GM21381 (cell line): Measurements from ENCODE around the gene EFCAB8.
"Not testable (repeated sequence)": the region's sequence is repeated elsewhere in the genome, so short reads cannot be mapped to it uniquely, and the experiment has no call there.

Experiments used
- ATAC-seq: cut with Tn5 transposase; IDR thresholded peaks from one replicate; pipeline ENCODE4 v1.9.1; 2021; ENCODE audit warnings: mild to moderate bottlenecking, moderate library complexity; ENCODE audit not compliant: unreplicated experiment

The EFCAB8 gene

DNA sequence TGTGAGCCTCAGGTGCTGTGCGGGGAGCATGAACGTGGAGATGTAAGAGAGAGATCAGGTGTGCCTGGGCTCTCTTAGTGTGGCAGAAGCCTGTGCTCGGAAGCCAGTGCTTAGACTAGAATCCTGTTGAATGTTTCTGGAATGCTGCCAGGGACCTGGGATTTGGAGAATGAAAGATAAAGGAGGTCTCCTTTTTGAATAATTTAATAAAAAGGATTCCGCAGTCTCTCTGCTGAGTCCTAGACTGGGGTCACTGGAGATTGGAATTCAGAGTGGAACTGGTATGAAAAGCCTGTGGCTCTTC, 18.8 kb upstream of the EFCAB8 start:
- no peak for ATAC-seq

GRCh38 chr20:32841174-32841573, 17.5 kb upstream of the EFCAB8 start:
- ATAC-seq: no peak

- no peak for ATAC-seq
Measured at GRCh38 chr20:32841632-32842031, 17.1 kb upstream of the EFCAB8 start.

GRCh38 chr20:32842688-32843524, 15.8 kb upstream of the EFCAB8 start:
- ATAC-seq: no peak

GRCh38 chr20:32845786-32846185, 12.9 kb upstream of the EFCAB8 start:
- no peak for ATAC-seq

GRCh38 chr20:32846852-32847251, 11.9 kb upstream of the EFCAB8 start:
- ATAC-seq: no peak

DNA sequence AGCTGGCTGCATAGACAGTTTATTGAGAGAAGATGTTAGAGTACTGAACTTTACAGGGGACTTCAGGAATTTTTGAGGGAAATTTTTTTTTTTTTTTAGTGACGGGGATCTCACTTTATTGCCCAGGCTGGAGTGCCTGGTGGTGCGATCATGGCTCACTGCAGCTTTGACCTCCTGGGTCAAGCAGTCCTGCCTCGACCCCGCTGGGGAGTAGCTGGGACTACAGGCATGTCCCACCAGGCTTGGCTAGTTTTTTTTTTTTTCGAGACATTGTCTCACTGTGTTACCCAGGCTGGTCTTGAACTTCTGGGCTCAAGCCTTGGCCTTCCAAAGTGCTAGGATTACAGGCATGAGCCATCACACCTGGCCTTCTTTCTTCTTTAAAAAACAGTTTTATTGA, 10.8 kb upstream of the EFCAB8 start:
- no peak for ATAC-seq

DNA sequence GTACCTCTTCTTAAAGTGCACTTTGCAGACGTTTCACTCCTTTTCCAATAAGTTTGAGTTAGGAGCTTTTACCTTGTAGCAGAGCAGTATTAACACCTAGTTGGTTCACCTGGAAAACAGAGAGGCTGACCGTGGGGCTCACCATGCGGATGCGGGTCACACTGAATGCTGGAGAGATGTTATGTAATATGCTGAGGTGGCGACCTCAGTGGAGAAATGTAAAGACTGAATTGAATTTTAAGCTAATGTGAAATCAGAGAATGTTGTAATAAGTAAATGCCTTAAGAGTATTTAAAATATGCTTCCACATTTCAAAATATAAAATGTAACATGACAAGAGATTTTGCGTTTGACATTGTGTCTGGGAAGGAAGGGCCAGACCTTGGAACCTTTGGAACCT, 9.9 kb upstream of the EFCAB8 start:
- ATAC-seq: no peak

DNA sequence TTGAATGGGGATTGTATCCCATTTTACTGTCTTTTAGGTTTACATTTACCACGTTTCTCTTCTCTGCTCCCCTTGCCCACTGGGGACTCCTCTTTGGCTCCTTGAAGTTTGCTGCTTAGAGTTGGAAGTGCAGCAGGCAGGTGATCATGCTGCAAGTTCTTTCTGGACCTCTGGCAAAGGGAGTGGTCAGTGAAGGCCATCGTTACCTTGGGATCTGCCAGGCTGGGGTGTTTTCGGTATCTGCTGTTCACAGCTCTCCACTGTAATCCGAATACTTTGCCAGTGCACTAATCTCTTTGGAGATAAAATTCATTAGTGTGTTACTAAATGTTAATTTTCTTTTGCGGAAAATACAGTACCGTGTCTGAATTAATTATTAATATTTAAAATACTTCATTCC, 9.1 kb upstream of the EFCAB8 start:
- no peak for ATAC-seq

DNA sequence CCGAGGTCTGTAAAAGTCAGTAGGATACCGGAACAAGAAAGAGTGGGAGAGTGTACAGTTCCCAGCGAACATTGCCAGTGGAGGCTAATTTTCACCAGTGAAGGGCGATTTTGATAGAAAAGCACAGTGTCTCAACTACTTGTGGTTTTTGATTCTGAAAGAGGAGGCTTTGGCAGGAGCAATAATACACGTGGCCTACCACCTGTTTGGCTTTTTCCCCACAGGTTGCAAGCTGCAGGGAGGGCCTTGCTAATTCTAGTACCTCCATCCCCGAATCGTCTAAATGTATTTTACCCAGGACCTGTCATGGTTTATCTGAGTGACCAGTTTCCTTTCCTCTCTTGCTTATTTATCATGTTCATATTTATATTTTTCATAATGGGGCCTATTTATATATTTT, 3.3 kb upstream of the EFCAB8 start:
- no peak for ATAC-seq

GRCh38 chr20:32858189-32858588, 534 bp upstream of the EFCAB8 start:
- ATAC-seq: no peak

DNA sequence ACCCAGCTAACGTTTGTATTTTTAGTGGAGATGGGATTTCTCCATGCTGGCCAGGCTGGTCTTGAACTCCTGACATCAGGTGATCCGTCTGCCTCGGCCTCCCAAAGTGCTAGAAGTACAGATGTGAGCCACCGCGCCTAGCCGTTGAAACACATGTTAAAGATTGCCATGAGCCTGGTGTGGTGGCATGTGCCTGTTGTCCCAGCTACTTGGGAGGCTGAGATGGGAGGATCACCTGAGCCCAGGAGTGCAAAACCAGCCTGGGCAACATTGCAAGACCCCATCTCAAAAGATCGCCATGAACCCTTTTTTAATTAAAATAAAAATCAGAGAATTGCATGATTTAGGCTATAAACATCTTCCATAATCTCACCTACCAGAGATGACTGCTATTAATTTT, 2.7 kb downstream of the EFCAB8 start:
- no peak for ATAC-seq

- no peak for ATAC-seq
Measured at GRCh38 chr20:32869562-32869961, 10.8 kb downstream of the EFCAB8 start.

- not testable (repeated sequence) for ATAC-seq
Measured at GRCh38 chr20:32870526-32870925, 11.8 kb downstream of the EFCAB8 start.

GRCh38 chr20:32870985-32871384, 12.3 kb downstream of the EFCAB8 start:
- no peak for ATAC-seq

DNA sequence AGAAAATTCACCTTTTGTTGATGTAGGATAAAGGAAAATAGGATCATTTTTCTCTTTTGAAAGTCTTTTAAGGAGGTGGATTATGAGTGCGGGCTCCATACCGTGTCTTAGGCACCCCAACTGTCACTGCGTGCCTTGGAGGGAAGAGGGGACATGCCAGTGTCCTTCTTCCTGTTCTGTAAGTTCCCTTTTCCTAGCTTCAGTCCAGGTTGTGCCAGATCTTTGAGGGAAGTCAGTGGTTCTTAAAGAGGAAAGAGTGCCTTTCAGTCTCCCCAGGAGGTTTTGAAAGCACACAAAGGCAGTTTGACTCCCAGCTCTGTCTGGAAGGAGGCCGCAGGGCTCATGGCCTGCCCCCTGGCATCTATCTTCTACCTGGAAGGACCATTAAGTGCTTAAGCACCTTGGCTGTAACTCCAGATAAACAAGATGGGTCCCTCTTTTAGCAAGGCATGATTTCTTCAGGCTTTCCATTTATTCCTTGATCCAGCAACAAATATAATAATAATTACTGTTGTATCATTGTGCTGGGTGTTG, 13.0 kb downstream of the EFCAB8 start:
- ATAC-seq: no peak

GRCh38 chr20:32872266-32872665, 13.5 kb downstream of the EFCAB8 start:
- no peak for ATAC-seq

DNA sequence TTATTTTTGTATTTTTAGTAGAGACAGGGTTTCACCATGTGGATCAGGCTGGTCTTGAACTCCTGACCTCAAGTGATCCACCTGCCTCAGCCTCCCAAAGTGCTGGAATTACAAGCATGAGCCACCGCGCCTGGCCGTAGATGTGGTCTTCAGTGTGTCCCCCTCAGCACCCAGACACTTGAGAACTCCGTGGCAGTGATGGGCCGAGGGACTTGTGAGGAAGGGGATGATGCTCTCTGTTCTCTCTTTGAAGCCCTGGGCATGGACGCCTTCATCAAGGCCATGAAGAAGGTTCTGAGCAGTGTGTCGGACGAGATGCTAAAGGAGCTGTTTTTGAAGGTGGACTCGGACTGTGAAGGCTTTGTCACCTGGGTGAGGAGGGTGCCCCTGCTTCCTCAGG, 16.9 kb downstream of the EFCAB8 start:
- ATAC-seq: no peak

DNA sequence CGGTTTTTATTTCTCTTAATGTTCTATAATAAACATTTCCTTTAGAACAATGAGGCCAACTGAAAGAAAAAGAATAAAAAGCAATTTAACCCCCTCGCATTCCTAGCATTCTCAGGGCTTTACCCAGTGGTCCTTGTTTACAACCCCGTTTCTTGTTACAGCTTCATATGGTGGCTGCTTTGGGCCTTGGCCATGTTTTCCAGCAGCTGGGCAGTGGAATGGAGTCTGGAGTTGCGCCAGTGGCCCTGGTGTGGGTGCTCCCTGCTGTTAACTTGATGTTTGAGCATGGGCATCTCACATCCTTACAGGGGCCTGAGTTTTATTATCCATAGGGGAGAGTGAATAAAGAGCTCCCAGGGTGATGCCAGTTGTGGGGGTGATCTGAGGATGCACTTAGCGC, 18.8 kb downstream of the EFCAB8 start:
- ATAC-seq: no peak

GRCh38 chr20:32878820-32879219, 20.1 kb downstream of the EFCAB8 start:
- no peak for ATAC-seq

DNA sequence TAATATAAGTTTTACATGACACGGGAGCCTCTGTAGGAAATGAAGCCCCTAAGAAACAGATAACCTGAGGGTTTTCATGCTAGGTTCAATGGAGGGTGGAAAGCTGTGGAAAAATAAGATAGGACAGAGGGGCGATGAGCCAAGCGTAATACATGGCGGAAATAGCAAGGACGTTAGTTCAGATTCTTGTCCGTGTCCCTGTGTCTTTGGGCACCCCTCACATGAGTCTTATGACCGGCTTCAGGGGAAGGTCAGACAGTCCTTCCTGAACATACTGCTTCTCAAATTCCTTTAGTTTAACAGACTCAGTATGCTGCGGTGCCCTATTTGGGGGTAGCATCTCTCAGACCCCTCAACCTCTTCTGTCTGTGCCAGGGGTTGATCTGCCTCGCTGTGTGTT, 20.8 kb downstream of the EFCAB8 start:
- no peak for ATAC-seq

DNA sequence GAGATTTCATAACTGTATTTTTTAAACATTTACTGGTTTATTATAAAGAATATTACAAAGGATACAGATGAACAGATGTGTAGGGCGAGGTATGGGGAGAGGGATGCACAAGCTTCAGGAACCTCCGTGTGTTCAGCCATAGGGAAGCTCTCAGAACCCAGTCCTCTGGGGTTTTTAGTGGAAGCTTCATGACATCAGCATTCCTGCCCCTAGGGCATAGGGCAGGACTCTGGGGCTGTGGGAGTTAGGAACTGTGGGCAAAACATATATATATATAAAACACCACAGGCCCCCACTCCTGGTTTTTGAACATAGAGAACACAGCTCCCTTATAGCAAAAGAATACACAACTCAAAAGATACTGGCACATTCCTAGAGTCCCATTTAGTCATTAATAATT, 21.9 kb downstream of the EFCAB8 start:
- no peak for ATAC-seq

GRCh38 chr20:32883081-32883480, 24.4 kb downstream of the EFCAB8 start:
- ATAC-seq: no peak
